Pancreas (tissue), 10 donors: Measurements from ENCODE around the gene CALB2. TPM values are rescaled to one million over a fixed set of nuclear protein-coding genes. Genes with fewer than 3 reads are reported as not detected.

Source experiments
- ATAC-seq, 4 donors: fragments of 200-7000 bp; cut with Tn5 transposase; one replicate each; pipeline versions ENCODE4 v1.8.0 to v1.9.1; 2020; ENCODE audit warnings: mild to moderate bottlenecking in 4 of 4, moderate library complexity in 4 of 4
- DNase-seq, 6 donors: peaks; one replicate each; pipeline ENCODE4 v3.0.0-alpha.2; 2020
- FAIRE-seq: peaks from 2 replicates; lab custom pipeline; 2012; peaks lifted over from hg19 to GRCh38; lab: Jason Lieb, UNC
- H3K27ac ChIP-seq, 4 donors: fragments of 200-600 bp; sonication (generic); 1 replicate in 3 of 4; 2 replicates in 1 of 4; pipeline versions ENCODE4 v1.5.0 to v1.8.0; 2020
- H3K27me3 ChIP-seq, 4 donors: fragments of 200-600 bp; one replicate each; pipeline ENCODE4 v1.8.0; 2021
- H3K36me3 ChIP-seq, 3 donors: fragments of 200-600 bp; sonication (generic) in 1 of 3; one replicate each; pipeline versions ENCODE4 v1.5.0 to v1.8.0; 2020 to 2021
- H3K4me1 ChIP-seq, 3 donors: fragments of 200-600 bp; one replicate each; pipeline ENCODE4 v1.8.0; 2021
- H3K4me3 ChIP-seq, 4 donors: fragments of 200-600 bp; sonication (generic) in 2 of 4; one replicate each; pipeline versions ENCODE4 v1.5.0 to v1.8.0; 2020 to 2021
- H3K9me3 ChIP-seq, 4 donors: fragments of 200-600 bp; one replicate each; pipeline ENCODE4 v1.8.0; 2021
- CTCF ChIP-seq, 4 donors: fragments of 200-600 bp; sonication (generic) in 3 of 4; IDR thresholded peaks; one replicate each; pipeline versions ENCODE4 v1.5.0 to v1.8.0; 2021; ENCODE audit warnings: antibody characterized with exemption in 4 of 4
- WGBS, 2 donors: extraction: QIAGEN DNeasy Blood & Tissue Kit; methylation state at CpG; one replicate each; pipeline ENCODE4 v1.1.7; 2013; 5-methylcytosine and 5-hydroxymethylcytosine counted together
- intact Hi-C, 3 donors: fragments of 100-400 bp; cut with DNase I; formaldehyde crosslinking; loops; one replicate each; pipeline versions ENCODE4 v1.11.1 to v1.14.2; 2022
- polyA plus RNA-seq, 2 donors: library from polyadenylated mRNA; stranded (reverse); fragments of 200-250 nt; gene quantifications; one replicate each; pipeline ENCODE4 v1.2.3, GENCODE V29; 2013
- total RNA-seq, 6 donors: library from RNA; stranded (reverse); fragmentation: NEBNext Ultra II Directional in 4 of 6; extraction: Animal tissue kit (Norgen Biotek cat#: 25700) in 4 of 6; gene quantifications; one replicate each; pipeline versions ENCODE4 v1.2.1 to v1.2.4, GENCODE V29; 2021 to 2023
- donor health status: healthy with polysubstance abuse.
- donor health status: DM: no; HTN: no; CAD: no; lungs with moderate emphysema.
- donor health status: DM: no; HTN: no; CAD: no.
- donor health status: control.
- donor health status: control.
- donor health status: Bipolar disorder and iron deficiency.
- donor health status: DM: yes; HTN: yes; CAD: no.
- donor health status: DM: no; HTN: no; CAD: no.
- donor health status: DM: no; HTN: no; CAD: no.
- donor health status: DM: yes; HTN: yes; CAD: no.

The CALB2 gene
- total and polyA plus RNA-seq, 8 donors: 0.13 to 2.5 (median 0.34) TPM

GRCh38 chr16:71339236-71340171 lies 19.0 kb upstream of the CALB2 start:
- intact Hi-C loops: no loop called here
- DNase-seq (no peak), ATAC-seq (no peak), FAIRE-seq (no peak)
- H3K27me3 ChIP-seq: no peaks in the 10 kb centered on the region
- 49 to 56% methylated on average over 18 to 19 of the region's 19 CpGs for WGBS, 2 donors
- no peaks in the 10 kb centered on the region for H3K9me3 ChIP-seq
- no peak for TF ChIP-seq CTCF (IDR thresholded peaks at IDR 0.05)
- H3K27ac ChIP-seq: no peak overlapping the region
- no peaks in the 10 kb centered on the region for H3K36me3 ChIP-seq
- H3K4me3 ChIP-seq: no peak overlapping the region
- no peaks in the 10 kb centered on the region for H3K4me1 ChIP-seq

GRCh38 chr16:71340406-71340805 lies 18.1 kb upstream of the CALB2 start:
- intact Hi-C loops: no loop called here
- Histone ChIP-seq H3K27me3 (no peaks in the 10 kb centered on the region), H3K27ac (no peak overlapping the region), H3K4me3 (no peak overlapping the region), H3K9me3 (no peaks in the 10 kb centered on the region), H3K4me1 (no peaks in the 10 kb centered on the region), H3K36me3 (no peaks in the 10 kb centered on the region)
- TF ChIP-seq CTCF (IDR thresholded peaks at IDR 0.05): no peak
- ATAC-seq (no peak), DNase-seq (no peak), FAIRE-seq (no peak)
- 57 to 63% methylated on average over 6 of the region's 6 CpGs for WGBS, 2 donors

GRCh38 chr16:71341881-71342280 lies 16.6 kb upstream of the CALB2 start:
- 78 to 93% methylated on average over 5 of the region's 5 CpGs for WGBS, 2 donors
- intact Hi-C loops: no loop called here
- H3K27me3 ChIP-seq: no peaks in the 10 kb centered on the region
- no peak for DNase-seq
- H3K4me1 ChIP-seq: no peaks in the 10 kb centered on the region
- no peak for ATAC-seq
- H3K27ac ChIP-seq: no peak overlapping the region
- no peak overlapping the region for H3K4me3 ChIP-seq
- FAIRE-seq: no peak
- no peaks in the 10 kb centered on the region for H3K9me3 ChIP-seq
- TF ChIP-seq CTCF (IDR thresholded peaks at IDR 0.05): no peak
- H3K36me3 ChIP-seq: no peaks in the 10 kb centered on the region

- no peak overlapping the region for H3K27ac ChIP-seq
- ATAC-seq (no peak), FAIRE-seq (no peak), DNase-seq (no peak)
- TF ChIP-seq CTCF (IDR thresholded peaks at IDR 0.05): no peak
- WGBS, 2 donors: 66 to 67% methylated on average over 8 of the region's 8 CpGs
- H3K4me3 ChIP-seq: no peak overlapping the region
- no peaks in the 10 kb centered on the region for H3K9me3 ChIP-seq
- intact Hi-C loops: no loop called here
- no peaks in the 10 kb centered on the region for H3K4me1 ChIP-seq
- H3K27me3 ChIP-seq: no peaks in the 10 kb centered on the region
- no peaks in the 10 kb centered on the region for H3K36me3 ChIP-seq
Measured at GRCh38 chr16:71343078-71343477, 15.4 kb upstream of the CALB2 start.

- Histone ChIP-seq H3K36me3 (no peaks in the 10 kb centered on the region), H3K9me3 (no peaks in the 10 kb centered on the region), H3K4me3 (no peak overlapping the region), H3K27me3 (no peaks in the 10 kb centered on the region), H3K27ac (no peak overlapping the region), H3K4me1 (no peaks in the 10 kb centered on the region)
- 54 to 63% methylated on average over 13 of the region's 13 CpGs for WGBS, 2 donors
- intact Hi-C loops: no loop called here
- FAIRE-seq: no peak
- DNase-seq: no peak
- ATAC-seq: no peak
- TF ChIP-seq CTCF (IDR thresholded peaks at IDR 0.05): no peak
Measured at GRCh38 chr16:71344315-71344905, 14.1 kb upstream of the CALB2 start.
